Activated CD4-positive, alpha-beta T cell treated with anti-CD3 and anti-CD28 coated beads, Interleukin-2, amount 50 U/mL, for 16 hours (primary cell): ENCODE measurements around the gene OR8A1.

Experiments
- DNase-seq: peaks from one replicate; pipeline ENCODE4 v3.0.0-alpha.2; 2020

The OR8A1 gene

DNA sequence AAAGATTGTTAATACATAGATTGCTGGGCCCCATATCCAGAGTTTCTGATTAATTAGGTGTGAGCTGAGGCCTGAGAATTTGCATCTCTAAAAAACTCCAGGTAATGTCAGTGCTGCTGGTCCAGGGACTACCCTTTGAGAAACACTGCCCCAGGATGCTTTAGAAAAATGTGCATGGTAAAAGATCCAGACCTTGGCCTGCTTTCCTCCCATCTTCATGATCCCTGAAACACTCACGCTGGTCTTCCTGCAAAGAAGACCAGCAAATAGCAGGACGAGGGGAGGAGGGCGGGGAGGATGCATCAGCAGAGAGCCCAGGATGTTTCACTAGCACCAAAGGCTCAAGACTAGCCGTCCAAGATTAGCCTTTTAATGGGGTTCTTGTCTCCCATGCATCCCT is at the start of gene OR8A1:
Gene OR8A1, plus strand, starts transcription at position 301 of the 400 bp plus-strand sequence. CDS start 123 bp downstream, outside the sequence.
- DNase-seq: no peak

DNA sequence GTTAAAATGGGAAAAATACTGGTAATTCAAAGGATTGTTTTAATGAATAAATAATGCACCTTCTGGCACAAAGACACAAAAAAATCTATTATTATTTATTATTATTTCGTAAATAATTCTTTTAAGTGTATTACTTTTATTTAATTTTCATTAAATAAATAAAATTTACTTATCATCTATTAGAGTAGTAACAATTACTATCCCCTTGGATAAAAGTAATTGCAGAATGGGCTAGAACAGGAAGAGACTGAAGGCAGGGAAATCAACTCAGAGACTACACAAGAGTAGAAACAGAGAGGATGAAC is 49.3 kb upstream of the OR8A1 start:
- no peak for DNase-seq

DNA sequence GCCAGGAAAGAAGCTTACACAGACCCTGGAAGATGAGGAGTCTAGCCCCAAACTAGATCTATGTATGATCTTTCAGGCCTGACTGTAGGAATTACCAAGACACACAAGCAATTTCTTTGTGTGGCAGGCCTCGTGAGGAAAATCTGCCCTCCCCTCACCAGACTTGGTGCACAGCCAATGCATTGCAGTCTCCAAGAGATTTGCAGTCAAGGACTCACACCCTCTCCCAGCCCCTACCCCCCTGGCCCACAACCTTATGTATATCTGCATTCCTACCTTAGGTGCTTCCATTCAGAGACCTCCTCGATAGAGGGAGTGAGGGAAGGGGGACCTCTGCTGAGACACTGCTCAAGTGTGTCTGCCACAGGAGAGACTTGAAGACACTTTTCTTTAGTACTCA is 36.2 kb upstream of the OR8A1 start:
- DNase-seq: no peak

DNA sequence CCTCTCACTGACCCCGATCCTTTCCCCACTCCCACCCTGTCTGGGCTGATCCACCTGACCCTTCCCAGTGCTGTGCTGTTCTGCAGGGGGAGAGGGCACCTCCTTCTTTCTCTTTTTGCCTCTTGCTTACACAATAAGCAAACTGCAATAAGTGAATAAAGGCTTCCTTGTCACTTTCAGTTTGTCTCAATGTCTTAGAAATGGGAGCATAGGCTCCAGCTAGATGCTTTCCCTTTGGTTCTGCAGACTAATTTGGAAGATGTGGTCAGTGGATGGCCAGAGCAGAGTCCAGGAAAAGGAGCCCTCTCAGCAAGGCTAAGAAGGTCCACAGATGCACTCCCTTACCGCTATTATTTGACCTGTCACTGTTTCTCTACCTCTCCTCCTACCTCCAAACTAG is 35.7 kb upstream of the OR8A1 start:
- no peak for DNase-seq

DNA sequence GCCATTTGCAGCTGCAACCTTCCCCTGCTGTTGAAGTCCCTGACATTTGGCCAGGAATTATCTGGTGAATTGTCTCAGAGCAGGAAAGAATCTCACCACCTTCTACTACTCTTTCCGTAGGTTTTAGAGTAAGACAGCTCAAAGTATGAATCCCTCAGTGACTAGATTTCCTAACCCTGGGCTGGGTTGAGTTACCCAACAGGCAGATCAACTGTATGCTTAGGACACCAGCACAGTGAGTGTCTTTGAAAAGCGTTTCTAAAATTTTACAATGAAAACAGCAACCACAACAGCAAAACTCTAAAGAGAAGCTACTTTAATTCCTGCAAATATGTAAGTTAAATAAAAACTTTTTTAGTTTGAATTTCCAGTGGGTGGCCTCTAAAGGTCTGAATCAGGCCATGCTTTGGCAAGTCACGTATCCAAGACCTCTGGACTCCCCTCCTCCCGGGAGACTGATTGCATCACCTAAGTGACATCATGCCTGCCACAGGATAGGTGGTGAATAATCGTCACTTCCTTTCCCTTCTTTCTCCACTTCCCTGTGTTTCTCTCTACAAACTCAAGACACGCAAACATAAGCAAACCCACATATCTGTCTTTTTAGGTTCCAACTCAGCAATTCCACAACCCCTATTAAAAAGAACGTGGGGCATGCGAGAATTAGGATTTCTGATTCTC is 34.1 kb upstream of the OR8A1 start:
- no peak for DNase-seq

DNA sequence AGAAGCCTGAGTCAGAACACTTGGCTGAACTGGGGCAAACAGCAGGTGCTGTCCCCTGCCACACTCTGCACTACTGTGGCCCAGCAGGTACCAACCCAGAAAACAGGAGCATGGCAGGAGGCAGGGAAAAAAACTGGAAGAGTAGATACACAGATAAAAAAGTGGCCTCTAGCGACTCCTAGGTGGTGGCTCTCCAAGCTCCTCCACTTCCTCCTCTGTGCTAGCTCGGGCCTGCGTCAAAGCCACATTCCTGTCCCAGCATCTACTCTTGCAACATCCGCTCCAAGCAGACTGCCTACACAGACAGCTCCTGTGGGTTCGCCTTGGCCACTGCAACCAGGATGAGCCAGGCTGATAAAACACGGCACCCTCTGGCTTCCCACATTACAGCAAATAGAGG is 33.3 kb upstream of the OR8A1 start:
- no peak for DNase-seq

DNA sequence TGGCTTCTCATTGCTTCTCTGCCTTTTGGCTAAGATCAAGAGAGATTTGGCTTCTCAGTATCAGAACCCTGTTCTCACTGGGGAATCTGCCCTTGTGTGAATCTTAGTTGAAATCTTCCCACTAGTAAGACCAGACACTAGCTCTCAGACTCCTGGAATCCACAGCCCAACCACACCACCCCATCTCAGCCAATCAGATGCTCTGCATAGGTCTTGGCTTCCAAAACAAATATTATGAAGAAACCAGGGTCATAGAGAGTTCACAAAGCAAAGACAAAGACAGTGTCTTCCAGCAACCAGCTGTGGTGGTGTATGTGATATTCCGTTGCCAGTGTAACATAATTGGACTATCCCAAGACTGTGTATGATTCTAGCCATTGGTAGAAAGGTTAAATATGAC is 31.8 kb upstream of the OR8A1 start:
- DNase-seq: no peak

DNA sequence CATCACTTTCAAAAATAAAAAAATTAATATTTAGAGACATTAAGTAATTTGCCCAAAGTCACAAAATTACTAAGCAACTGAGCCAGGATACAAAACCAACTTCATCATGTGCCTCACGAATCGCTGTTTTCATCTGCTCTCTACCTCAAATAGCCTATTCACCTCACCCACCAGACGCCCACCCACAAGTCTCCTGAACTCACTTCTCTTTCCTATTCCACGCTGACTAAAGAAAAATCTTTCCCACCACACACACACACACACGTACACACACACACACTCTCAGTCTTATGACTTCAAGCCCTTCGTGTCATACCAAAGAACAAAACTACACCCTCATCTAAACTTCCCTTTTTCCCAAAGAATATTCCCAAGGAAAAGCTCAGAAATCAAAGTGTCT is 28.6 kb upstream of the OR8A1 start:
- DNase-seq: no peak

DNA sequence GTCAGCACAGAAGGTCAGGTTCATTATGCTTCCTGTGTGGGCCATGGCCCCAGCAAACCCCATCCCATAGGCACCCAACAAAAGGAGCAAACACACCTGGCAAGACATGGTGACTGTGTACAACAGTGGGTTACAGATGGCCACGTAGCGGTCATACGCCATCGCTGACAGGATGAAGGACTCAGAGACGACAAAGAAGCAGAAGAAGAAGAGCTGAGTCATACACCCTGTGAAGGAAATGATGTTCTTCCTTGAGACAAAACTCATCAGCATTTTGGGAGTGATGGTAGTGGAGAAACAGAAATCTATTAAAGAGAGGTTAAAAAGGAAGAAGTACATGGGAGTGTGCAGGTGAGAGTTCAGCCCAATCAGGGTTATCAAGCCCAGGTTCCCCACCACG is 26.7 kb upstream of the OR8A1 start:
- DNase-seq: no peak

DNA sequence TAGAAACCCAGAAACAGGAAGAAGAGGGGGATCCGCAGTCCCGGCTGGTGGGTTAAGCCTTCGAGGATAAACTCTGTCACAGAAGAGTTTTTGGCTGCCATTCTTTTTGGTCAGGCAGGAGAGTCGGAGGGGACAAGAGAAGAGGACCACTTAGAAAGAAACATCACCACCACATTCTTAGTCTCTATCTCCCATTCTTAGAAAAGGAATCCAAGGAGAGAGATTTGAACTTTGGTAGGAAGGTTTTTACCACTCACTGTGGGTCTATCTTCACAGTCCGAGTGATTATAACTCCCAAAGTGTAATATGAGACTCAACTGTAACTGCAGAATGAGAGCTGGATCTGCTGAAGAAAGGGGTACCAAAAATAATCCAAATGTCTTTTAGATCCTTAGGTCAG is 26.2 kb upstream of the OR8A1 start, which contains the start of gene OR8B12:
Gene OR8B12, minus strand, starts transcription at position 101 of the 400 bp plus-strand sequence. Its CDS starts 0 bp downstream, at position 101.
- no peak for DNase-seq

DNA sequence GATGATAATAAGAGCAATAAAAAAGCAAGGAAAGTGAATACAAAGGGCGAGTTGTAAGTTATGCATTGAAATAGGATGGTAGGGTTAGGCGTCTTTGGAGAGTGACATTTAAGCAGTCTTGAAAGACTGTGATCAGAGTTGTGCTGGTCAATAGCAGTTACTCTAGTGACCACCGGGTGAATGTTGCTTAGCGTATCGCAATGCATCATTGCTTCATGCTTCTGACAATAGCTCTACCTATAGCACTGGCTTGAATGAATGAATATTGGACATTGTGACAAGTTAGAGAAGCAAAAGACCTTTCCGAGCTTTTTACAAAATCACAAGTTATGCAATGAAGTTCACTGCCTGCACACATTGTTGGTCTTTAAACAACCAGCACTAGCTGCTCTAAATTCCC is 18.6 kb upstream of the OR8A1 start:
- no peak for DNase-seq

DNA sequence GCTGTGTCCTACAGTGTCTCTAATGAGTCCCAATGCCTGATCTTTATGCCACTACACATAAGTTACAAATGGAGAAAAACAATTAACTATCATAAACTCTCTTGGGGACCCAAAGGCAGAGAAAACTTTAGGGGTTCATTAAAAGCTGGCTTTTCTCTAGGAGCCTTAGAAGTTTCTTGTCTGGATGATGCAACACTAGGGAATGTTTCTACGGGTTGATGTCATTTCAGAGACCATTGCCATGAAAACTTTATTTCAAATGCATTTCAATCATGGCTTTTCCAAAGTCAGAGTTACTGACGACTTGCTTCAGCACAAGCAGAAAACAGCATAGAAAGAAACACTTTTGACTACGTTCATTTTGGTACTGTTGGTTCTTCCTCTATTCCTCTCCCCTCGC is 17.8 kb upstream of the OR8A1 start:
- DNase-seq: no peak

DNA sequence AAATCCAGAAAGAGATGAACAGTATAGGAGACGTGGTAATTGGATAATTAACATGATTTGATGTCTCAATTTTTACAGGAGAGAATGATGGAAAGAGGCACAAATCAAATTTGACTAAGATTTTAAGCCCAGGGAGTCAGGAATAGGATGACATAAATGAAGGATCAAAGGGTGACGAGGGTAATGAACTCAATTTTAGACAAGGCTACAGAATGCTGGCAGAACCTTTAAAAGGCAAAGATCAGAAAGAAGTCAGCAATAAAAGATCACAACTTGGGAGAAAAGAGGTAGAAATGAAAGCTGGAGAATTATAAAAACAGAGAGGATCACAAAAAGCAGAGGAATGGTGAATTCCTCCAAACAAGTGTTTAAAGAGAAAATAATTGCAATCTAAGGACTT is 13.0 kb upstream of the OR8A1 start:
- DNase-seq: no peak

DNA sequence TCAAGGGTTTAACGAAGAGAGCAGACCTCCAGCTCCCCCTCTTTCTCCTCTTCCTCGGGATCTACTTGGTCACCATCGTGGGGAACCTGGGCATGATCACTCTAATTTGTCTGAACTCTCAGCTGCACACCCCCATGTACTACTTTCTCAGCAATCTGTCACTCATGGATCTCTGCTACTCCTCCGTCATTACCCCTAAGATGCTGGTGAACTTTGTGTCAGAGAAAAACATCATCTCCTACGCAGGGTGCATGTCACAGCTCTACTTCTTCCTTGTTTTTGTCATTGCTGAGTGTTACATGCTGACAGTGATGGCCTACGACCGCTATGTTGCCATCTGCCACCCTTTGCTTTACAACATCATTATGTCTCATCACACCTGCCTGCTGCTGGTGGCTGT is 363 bp downstream of the OR8A1 start:
- no peak for DNase-seq

DNA sequence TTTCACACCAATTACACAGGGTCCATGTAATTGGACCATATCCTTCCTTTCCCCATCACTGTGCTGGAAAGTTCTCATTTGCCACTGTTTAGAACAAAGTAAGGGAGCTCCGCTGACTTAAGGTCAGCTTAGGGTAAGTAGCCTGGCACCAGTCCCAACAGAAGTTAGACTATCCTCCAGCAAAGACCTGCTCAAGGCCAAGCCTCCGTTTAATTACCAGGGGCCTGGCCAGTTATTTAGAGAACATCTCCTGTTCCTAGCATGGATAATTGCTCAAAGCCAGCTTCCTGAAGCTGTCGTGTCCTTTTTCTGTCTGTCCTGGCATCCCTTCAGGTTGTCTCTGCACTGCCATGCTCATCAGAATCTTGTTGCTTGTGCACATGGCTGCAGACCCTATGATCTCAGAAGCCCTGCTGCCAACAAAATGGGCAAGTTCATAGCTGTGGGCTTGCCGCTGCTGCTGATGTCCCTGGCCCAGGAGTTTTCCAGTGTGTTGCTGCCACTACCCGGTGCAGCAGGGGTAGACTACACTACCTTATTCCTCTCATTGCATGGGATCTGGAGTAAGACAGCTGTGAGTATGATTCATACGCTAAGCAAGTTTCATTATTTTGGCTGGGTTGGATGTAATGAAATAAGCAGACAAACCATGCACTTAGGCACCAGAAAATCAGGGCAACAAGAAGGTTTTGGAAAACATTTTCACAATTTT is 8.1 kb downstream of the OR8A1 start:
- DNase-seq: no peak

DNA sequence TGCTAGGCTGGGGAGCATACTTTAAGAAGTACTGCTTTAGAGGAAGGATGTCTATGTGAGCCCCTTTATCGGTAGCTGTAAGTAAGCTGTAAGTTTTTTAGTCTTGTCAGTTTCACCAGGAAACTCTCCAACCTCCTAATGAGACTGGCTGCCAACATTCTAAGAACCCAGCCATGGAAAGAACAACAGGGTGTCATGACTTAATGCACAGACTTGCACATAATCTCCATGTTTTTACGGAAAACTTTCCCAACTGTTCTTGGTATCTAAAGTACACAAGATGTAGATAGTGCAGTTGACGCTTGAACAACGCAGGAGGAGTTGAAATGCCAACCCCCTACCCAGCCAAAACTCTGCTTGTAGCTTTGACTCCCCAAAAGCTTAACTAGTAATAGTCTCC is 9.0 kb downstream of the OR8A1 start:
- DNase-seq: no peak

DNA sequence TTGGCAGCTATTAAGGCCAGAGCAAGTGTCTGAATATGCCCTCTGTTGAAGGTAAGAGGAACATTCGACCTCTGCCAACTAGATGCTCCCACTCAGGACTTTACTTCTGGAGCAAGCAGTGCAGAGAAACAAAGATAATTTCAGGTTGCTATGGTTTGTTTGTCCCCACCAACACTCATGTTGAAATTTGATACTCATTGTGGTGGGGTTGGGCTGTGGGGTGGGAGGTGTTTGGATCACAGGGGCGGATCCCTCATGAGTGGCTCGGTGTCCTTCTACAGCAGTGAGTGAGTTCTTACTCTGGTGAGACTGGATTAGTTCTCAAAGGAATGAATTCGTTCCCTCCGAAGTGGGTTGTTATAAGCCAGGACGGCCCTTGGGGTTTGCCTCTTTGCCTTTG is 12.0 kb downstream of the OR8A1 start:
- DNase-seq: no peak

DNA sequence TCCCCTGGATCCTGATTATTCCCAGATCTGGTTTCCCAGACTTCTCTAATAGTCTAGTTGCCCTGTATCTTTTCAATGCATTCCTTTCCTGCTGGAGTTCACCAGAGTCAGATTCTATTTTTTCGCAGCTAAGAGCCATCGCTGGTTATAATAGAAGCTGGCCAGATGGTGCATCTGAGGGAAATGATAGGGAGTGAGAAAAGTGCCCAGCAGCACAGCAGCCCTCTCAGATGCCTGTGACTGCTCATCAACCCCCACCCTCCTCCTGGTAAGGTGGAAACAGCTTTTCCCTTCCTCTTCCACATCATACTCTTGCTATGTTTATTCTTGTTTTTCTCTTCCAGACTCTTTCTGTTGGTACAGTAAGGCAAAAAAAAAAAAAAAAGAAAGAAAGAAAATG is 12.8 kb downstream of the OR8A1 start:
- DNase-seq: no peak

DNA sequence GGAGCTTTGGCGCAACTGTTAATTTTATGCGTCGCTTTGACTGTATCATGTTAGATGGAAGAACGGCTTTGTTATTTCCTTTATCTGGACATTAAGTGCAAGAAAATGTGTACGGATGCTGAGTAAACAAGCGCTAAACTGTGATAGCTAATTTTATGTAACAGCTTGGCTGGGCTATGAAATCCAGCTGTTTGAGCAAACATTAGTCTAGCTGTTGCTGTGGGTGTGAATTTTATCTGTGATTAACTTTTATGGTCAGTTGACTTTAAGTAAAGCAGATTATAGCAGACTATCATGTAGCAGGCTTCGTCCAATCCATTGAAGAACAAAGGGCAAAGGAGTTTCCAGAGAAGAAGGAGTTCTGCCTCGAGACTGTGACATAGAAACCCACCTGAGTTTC is 14.0 kb downstream of the OR8A1 start:
- DNase-seq: no peak

DNA sequence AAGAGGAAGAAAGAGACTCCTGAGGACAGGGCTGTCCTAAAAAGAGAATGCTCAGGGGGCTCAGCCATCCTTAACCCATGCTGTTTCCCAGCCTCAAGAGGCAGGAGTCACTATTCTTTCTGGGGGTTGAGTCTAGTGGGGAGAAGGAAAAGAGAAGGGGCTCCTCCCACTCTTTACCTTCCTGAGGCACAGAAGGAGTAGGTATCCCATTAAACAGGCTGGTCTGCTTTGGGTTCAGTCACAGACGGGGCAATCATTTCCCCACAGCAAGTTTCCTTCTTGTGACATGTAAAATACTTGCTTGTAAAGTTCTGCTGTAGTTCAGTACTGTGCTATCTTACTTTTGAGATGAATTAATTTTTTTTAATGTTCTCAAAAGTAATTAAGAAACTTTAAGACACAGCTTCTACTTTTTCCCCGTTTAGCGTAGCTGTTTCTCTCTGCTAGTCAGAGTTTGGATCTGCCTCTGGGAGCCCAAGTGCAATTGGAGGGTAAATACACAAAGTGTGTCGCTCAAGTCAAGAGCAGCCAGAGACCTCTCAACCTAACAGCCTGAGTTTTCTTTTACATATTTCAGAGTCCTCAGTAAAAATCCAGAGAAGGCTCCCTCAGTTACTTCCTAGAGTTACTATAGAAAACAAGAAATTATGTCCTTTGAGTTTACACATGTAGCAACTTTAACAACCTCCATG is 15.0 kb downstream of the OR8A1 start:
- no peak for DNase-seq

DNA sequence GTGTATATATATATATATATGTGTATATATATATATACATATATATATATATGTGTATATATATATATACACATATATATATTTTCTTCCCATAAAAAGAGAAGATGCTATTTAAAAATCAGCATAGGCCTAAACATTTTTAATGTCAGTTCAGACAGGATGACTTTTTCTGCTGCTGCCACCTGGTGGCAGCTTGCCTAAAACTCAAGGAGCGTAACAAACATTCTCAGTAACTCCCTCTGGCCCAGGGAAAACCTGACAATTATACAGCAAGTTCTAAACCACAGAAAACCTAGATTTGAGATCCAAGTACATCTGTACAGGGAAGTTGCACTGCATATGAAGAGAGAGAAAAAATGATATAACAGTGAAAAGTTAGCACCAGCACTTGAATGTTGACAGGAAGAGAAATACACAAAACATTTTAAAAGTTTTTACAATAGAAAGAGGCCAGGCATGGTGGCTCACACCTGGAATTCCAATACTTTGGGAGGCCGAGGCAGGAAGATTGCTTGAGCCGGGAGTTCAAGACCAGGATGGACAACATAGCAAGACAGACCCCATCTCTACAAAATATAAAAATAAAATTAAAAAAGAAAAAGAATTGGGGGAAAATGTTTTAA is 16.6 kb downstream of the OR8A1 start:
- DNase-seq: peak; percentile 47

DNA sequence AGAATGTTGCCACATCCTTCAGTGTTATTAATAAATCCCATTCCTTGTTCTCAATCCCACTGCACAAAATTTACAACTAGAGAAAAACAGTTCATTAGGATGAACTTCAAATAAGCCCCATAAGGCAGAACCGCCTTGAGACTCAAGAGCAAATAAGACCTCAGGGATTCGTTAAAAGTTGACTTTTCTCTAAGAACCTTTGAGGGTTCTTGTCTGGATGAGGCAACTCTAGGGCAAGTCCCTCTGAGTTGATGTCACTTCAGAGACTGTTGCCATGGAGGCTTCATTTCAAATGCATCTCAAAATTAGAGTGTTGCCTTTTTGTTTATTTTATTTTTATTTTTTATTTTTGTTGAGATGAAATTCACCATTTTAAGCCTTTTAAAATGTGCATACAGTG is 21.6 kb downstream of the OR8A1 start:
- DNase-seq: no peak

DNA sequence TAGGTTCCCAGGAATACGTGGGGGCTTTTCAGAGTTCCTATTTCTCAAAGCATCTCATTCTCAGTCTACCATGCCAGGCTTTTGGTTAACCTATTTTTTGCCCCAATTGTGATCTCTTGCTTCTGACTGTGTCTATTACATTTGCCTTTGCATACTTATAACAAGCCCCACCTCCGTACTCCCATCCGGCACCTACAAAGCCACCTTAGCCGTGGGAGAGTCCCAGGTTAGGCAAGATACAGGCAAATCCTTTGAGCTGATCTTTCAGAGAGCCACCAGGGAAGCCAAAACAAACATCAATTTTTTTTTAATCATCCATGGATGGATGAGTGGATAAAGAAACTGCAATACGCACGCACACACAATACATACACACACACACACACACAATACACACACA is 22.8 kb downstream of the OR8A1 start:
- no peak for DNase-seq

DNA sequence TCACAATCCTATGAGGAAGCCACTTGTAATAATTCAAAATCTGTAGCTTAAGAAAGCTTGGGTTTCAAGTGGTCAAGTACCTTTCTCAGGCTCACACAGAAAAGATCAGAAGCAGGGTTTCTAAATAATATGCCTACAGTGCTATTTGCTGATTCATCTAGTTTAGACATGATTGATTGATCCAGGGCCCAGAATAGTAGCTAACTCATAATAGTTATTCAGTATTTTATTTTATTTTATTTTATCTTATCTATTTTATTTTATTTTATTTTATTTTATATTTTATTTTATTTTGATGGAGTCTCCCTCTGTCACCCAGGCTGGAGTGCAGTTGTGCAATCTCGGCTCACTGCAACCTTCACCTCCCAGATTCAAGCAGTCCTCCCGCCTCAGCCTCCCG is 25.5 kb downstream of the OR8A1 start:
- no peak for DNase-seq
